NCI-H82 treated with DMSO at 0.1 percent for 48 hours (cell line): ENCODE measurements around the gene C5AR2.
"Not testable (repeated sequence)": the region's sequence is repeated elsewhere in the genome, so short reads cannot be mapped to it uniquely, and the experiment has no call there.

Experiments used
- DNase-seq: peaks from one replicate; lab custom pipeline; 2025; ENCODE audit not compliant: unreplicated experiment; lab: John Stamatoyannopoulos, UW

C5AR2 gene

DNA sequence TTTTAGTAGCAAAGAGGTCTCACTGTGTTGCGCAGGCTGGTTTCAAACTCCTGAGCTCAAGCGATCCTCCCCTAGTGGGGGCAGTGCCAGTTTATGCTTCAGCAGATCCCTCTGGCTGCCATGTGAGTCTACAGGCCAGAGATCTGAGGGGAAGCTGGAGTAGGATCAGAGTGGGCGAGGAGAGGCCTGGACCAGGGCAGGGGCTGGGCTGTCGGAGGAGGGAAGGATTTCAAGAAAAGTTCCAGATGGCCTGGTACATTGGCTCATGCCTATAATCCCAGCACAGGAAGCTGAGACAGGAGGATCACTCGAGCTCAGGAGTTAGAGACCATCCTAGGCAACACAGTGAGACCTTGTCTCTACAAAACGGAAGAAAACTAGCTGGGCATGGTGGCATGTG is 27.0 kb downstream of the C5AR2 start:
- DNase-seq: no peak

DNA sequence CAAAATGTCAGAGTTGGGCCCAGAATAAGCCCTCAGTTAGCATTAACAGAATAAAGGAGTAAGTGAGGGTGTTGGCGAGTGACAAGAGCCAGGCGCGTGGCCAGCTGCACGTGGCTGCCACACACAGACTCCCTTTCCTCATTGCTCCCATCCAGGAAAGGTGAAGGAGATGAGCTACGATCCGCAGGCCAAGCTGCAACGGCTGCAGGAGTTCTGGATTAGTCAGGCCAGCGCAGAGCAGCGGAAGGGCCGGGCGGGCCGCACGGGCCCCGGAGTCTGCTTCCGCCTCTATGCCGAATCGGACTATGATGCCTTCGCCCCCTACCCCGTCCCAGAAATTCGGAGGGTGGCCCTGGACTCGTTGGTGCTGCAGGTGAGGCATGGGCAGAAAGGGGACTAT is 30.3 kb downstream of the C5AR2 start:
- no peak for DNase-seq

DNA sequence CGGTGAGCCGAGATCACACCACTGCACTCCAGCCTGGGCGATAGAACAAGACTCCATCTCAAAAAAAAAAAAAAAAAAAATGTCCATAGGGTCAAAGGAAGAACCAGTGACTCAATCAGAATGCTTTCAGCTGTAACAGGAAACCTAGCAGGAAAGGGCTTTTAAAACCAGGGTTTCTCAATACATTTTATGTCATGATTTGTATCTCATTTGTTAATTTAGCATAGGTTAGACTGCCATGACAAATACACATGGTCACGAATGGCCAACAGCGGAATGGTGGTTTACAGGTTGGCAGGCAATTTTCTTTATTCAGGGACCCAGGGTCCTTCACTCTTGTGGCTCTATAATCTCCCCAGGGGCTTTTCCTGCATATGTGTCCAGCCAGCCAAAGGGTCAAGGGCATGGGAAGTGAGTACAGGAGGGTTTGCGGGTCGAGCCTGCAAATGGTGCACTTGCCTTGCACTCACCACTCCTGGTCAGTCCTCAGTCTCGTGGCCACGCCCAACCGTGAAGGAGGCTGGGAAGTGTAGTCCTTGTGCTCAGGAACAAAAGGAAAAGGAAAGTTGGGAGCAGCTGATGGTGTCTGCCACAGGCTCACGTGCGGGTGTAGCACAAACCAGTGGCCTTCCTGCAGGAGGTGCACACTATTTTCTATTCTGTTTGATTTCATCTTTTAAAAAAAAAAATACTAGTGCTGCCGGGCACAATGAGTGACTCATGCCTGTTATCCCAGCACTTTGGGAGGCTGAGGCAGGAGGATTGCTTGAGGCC is 32.0 kb downstream of the C5AR2 start:
- no peak for DNase-seq

DNA sequence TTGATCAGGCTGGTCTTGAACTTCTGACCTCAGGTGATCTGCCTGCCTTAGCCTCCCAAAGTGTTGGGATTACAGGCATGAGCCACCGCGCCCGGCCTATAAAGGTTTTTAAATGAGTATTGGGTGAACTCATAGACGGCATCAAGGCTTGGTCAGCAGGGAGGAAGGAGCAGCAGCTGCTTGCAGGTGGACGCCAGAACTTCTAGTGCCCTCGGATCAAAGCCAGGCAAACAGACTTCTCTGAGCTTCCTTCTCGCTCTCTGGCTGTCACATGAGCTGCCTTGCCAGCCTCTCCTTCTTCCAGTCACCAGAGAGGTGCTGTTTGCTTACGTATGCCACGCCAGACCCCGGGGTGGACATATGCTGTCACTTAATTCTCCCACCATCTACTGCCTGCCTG is 33.5 kb downstream of the C5AR2 start:
- DNase-seq: not testable (repeated sequence)

GRCh38 chr19:47370045-47370611 is 38.2 kb downstream of the C5AR2 start:
- DNase-seq: no peak

DNA sequence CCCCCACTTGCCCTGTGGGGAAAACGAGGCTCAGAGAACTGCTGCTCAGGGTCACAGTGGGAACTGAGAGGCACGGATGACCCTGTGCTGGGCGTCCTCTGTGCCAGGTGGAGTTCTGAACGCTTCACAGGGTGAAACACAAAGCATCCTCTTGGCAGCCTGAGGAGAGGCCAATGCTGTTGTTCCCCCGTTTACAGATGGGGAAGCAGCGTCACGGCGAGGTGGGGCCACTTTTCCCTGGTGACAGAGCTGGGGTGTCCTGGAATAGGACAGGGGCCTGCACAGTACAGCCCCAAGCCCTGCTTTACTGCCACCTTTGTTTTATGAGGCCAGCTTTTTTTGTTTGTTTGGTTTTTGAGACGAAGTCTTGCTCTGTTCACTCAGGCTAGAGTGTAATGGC is 39.3 kb downstream of the C5AR2 start:
- DNase-seq: no peak

DNA sequence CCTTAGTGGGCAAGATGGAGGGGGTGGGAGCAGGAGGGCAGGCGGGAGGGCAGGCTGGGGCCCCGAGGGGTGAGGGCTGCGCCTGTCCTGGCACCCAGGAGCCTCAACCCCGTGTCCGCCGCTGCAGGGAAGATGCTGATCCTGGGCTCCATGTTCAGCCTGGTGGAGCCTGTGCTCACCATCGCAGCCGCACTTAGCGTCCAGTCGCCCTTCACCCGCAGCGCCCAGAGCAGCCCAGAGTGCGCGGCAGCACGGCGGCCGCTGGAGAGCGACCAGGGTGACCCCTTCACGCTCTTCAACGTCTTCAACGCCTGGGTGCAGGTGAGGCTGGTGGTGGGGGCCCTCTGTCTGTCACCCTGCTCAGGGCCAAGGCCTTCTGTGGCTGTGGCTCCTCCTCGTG is 40.6 kb downstream of the C5AR2 start:
- DNase-seq: no peak

GRCh38 chr19:47373246-47374240 is 41.6 kb downstream of the C5AR2 start:
- no peak for DNase-seq

GRCh38 chr19:47374876-47375693 is 43.1 kb downstream of the C5AR2 start:
- no peak for DNase-seq

DNA sequence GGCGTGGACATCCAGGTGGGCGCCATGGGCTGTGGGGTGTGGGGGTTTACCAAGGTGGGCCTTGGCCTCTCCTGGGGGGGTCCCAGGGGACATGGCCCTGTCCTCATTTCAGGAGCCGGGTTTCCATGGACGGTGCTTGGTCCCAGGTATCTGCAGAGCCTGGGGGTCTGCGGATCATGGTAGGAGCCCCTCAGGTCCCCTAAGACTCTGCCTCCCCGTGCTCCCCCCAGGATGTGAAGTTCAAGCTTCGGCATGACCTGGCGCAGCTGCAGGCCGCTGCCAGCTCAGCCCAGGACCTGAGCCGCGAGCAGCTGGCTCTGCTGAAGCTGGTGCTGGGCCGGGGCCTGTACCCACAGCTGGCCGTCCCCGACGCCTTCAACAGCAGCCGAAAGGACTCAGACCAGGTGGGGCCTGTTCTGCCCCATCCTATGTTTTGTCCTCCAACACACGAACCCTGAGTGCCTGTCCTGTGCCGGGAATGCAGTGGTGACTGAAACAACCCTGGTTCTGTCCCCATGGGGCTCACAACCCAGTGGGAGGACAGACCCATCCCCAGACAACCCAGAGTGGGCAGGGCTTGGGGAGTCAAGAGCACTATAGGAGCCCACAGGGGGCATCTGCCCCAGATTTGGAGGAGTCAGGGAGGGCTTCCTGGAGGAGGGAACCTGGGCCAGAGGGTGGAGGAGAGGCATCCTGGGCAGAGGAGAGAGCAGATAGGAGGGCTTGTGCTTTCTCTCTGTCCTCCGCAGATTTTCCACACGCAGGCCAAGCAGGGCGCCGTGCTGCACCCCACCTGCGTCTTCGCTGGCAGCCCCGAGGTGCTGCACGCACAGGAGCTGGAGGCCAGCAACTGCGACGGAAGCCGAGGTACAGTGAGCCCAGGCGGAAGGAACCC is 44.0 kb downstream of the C5AR2 start:
- DNase-seq: no peak

DNA sequence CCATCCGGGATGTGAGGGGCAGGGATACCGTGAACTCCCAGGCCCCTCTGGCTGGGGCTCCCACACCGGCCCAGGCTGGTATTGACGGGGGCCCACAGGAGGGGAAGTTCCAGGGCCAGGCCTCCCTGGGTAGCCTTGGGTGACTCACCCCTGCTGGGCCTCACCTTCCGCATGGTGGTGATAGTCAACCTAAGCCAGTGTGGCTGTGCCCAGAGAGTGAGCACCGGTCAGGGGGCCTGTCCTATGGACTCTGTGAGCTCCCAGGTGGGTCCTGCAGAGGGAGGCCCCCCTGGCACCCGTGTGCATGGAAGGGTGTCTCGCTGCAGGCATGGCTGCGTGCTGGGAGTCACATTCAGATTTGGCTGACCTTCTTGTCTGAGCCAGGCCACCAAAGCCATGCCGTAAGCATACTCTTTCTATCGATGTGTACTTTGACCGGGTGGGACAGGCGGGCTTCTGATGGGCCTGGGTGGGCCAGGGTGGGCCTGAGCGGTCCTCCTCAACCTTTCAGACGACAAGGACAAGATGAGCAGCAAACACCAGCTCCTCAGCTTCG is 44.7 kb downstream of the C5AR2 start:
- DNase-seq: no peak

DNA sequence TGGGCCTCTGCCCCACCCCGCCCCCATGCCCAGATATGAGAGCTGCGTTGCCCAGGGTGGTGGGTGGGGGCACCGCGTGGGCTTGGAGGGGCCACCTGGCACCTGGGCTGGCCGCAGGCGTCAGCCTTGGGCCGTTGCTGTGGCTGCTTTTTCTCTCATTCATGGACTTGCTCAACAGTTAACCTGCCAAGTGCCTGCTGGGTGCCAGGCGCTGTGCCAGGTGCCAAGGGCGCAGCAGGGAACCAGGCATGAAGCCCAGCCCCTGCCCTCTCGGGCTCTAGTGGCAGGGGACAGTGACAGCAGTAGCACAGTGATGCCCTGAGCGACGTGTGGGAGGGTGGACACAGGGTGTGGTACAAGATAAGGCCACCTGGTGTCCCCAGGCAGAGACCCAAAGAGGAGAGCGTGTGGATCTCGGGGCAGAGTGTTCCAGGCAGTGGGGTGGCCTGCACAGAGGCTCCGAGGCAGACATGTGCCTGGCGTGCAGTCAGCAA is 45.3 kb downstream of the C5AR2 start:
- DNase-seq: no peak

- DNase-seq: no peak
Measured at GRCh38 chr19:47377801-47378200, 45.8 kb downstream of the C5AR2 start.

DNA sequence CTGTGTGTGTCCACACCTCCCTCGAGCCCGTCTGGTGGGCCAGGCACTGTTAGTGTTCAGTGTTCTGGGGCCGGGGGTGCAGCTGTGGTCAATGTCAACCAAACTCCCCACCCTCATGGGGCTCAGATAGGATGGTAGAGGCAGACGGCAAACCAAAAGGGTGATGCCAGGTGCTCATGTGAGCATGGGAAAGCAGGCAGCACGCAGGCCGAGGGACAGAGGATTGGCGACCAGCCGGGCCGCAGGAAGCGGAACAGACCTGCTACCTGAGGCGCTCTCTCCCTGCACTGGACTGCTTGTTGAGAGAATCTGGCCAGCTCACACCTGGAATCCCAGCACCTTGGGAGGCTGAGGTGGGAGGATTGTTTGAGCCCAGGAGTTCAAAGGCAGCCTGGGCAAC is 46.3 kb downstream of the C5AR2 start:
- DNase-seq: no peak

DNA sequence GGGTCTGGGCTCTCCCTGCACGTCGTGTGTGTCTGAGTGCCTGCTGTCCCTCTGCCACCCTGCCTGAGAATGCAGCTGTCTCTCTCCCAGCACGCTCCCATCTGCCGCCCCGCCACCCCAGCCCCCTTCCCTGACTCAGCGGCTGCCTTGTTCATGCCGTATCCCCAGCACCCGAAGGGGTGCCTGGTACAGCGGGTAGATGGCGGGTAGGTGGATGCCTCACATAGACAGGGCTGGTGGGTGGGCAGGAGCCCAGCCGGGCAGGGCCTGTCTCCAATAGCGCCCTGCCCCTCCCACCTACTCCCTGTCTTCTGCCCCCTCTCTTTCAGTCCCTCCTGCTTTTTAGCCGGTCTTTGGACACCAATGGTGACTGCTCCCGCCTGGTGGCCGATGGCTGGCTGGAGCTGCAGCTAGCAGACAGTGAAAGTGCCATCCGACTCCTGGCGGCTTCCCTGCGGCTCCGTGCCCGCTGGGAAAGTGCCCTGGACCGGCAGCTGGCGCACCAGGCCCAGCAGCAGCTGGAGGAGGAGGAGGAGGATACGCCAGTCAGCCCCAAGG is 47.5 kb downstream of the C5AR2 start:
- DNase-seq: peak; percentile 6

- no peak for DNase-seq
Measured at GRCh38 chr19:47380559-47380958, 48.6 kb downstream of the C5AR2 start.

GRCh38 chr19:47381121-47381520 is 49.1 kb downstream of the C5AR2 start:
- no peak for DNase-seq

- no peak for DNase-seq
Measured at GRCh38 chr19:47381653-47382279, 49.8 kb downstream of the C5AR2 start.

DNA sequence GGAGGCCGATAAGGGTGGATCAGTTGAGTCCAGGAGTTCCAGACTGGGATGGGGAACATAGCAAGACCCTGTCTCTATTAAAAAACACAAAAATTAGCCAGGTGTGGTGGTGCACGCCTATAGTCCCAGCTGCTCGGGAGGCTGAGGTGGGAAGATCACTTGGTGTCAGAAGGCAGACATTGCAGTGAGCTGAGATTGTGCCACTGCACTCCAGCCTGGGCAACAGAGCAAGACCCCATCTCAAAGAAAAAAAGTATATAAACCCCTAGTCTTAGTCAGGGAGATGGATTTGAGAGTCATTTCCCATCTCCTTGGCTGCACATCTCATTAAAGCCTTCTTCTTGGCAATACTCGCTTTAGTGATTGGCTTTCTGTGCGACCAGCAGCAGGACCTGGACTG is 51.9 kb downstream of the C5AR2 start:
- DNase-seq: not testable (repeated sequence)
